NCI-H187 (cell line): ENCODE data around the gene ECI2.
A peak's percentile ranks its signal among the peaks of the same experiment; 100 is the strongest.
"Not testable (repeated sequence)": the region's sequence is repeated elsewhere in the genome, so short reads cannot be mapped to it uniquely, and the experiment has no call there.

Source experiments
- DNase-seq, 2 experiments: peaks; one replicate each; lab custom pipeline; 2025; lab: John Stamatoyannopoulos, UW

Gene ECI2

DNA sequence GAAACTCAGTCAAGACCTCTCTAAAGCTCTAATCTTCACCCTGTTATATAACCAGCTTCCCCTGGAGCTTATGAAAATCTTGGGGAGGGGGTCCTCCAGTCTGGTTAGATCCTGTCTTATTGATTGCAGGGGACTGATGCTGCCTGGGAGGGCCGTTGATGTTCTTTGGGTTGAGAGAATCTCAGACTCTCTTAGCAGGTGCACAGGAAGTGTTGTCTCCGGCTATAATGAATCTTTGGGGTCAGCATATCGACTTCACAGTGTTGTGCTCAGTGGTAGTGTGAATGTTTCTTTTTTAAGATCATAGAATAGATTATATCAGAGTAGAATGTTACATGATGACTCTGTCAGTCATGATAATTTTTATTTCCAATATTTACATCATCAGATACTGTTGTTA lies 2.8 kb upstream of the ECI2 start:
- no peak for DNase-seq

- DNase-seq, result no peak
Observed at GRCh38 chr6:4136354-4136831, 1.0 kb upstream of the ECI2 start.

- DNase-seq, result peak; percentile 50 to 86
Observed at GRCh38 chr6:4135665-4136353, 434 bp upstream of the ECI2 start.

- no peak for DNase-seq
Observed at GRCh38 chr6:4133941-4134838, 1.2 kb downstream of the ECI2 start.

- no peak for DNase-seq
Observed at GRCh38 chr6:4130357-4130987, 4.9 kb downstream of the ECI2 start.

DNA sequence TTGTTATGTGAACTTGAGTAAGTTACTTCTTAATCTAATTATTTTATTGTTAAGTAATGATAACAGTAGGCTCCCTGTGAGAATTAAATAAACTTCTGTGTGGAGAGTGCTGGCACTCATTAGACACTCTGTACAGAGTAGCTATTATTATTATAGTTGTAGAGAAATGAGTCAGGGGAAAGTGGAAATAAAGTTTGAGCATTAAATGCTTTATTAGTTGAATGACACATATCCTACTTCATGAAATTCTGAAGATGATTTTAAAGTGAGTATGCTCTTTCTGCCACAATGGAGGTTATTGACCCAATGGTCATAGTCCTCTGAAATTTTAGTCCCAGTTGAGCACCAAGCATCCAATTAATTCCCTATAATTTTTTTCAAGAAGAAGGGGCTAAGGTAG lies 5.9 kb downstream of the ECI2 start:
- DNase-seq, result no peak

DNA sequence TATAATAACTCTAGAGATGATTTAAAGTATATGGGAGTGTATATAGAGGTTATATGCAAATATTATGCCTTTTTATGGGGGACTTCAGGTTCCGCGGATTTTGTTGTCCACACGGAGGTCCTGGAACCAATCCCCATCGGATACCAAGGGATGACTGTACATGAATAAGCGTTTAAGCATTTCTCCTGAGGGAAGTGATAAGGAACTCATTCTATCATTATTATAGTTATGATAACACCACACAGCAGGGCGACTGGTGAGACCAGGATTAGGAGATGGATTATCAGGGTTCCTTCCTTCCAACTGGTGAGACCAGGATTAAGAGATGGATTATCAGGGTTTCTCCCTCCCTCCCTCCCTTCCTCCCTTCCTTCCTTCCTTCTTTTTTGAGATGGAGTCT lies 6.6 kb downstream of the ECI2 start:
- DNase-seq, result no peak

- DNase-seq, result no peak
Observed at GRCh38 chr6:4128072-4128471, 7.3 kb downstream of the ECI2 start.

GRCh38 chr6:4125933-4126864 lies 9.2 kb downstream of the ECI2 start:
- DNase-seq, result no peak

DNA sequence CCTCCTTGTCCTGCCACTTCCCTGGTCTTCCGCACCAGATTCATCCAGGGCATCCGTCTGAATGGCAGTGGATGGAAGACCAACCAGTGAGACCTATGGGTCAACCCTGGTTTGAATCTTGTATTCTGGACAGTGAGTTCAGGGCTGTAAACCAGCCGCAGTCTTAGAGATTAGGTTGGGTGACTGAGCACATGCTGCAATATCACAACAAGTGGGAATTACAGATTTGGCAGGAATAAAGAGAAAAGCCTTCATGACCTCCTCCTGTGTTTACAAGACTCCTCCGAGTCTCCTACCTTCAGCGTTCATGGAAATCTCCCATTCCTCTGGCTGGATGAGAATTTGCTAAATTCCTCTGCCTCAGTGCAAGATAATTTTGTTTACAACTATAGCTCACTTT lies 9.9 kb downstream of the ECI2 start:
- no peak for DNase-seq

GRCh38 chr6:4124351-4124750 lies 11.0 kb downstream of the ECI2 start:
- DNase-seq, result no peak

DNA sequence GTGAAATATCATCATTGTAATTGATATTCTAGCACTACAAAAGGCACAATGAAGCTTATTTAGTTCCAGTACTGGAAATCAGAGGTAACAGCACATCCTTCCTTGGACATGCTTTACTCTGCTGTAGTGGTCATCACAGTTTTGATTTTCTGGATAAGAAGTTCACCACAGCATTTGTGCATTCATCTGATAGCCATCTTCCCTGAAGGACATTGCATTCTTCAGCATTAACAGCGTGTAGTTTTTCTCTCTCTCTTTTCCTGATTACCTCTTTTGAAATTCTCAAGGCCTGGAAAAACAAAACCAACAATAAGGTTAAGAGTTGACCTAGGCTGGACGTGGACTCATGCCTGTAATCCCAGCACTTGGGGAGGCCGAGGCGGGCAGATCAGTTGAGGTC lies 19.6 kb downstream of the ECI2 start:
- DNase-seq, result no peak

- DNase-seq, result no peak
Observed at GRCh38 chr6:4114123-4114522, 21.3 kb downstream of the ECI2 start.

DNA sequence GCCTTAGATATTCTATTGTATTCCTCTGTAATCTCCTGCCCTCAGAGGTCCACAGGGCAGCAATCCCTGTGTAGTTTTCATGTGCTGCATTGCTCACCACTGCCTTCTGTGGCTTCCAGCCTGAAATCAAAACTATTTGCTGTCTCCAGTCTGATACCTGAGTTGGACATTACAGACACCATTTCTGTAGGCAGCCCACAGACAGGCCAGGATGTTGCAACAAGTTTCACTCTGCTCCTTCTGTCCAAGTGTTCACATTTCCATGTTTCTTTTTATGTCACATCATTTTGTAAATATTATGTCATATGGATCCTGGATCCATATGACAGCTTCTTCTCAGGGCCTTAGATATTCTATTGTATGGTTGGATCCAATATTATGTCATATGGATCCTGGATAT lies 21.7 kb downstream of the ECI2 start:
- no peak for DNase-seq

DNA sequence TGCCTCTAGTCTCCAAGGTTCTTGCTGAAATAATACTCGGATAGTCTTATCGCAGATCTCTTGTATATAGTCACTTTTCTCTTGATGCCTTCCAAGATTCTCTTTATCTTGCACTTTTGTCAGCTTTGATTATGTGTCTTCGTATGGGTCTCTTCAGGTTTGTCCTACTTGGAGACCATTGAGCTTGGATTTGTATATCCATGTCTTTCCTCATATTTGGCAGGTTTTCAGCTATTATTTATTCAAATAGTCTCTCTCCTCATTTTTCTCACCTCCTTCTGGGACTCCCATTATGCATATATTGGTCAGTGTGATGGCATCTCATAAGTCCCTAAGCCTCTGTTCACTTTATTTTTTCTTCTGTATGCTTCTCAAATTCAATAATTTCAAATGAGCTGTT lies 23.0 kb downstream of the ECI2 start:
- no peak for DNase-seq

- DNase-seq, result not testable (repeated sequence)
Observed at GRCh38 chr6:4109363-4109815, 26.0 kb downstream of the ECI2 start.

GRCh38 chr6:4108561-4109093 lies 26.7 kb downstream of the ECI2 start:
- DNase-seq, result no peak

GRCh38 chr6:4107873-4108272 lies 27.5 kb downstream of the ECI2 start:
- no peak for DNase-seq

DNA sequence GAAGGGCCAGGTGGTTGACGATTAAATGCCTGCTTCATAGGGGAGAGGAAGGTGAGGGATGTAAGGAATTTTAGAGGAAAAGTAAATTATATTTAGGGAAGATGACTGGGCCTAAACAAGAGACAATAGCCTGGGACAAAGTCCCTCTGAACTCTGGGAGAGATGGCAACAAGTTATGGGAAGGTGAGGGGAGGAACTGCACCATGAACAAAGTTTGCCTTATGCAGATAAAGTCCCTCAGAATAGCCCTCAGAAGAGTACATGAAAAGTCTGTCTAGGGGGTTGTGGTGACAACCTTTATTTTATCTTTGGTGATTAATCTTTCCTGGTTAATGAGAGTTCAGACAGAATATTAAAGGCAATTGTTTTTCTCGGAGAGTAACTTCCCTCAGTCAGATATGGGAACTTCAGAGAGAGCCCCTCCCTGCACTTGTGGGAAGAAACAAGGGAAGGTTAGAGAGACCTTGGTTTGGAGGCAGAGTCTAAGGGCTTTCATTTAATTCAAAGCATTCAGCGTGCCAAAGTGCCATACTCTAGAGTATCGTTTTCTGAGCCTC lies 29.3 kb downstream of the ECI2 start:
- no peak for DNase-seq

GRCh38 chr6:4103929-4104328 lies 31.4 kb downstream of the ECI2 start:
- no peak for DNase-seq

DNA sequence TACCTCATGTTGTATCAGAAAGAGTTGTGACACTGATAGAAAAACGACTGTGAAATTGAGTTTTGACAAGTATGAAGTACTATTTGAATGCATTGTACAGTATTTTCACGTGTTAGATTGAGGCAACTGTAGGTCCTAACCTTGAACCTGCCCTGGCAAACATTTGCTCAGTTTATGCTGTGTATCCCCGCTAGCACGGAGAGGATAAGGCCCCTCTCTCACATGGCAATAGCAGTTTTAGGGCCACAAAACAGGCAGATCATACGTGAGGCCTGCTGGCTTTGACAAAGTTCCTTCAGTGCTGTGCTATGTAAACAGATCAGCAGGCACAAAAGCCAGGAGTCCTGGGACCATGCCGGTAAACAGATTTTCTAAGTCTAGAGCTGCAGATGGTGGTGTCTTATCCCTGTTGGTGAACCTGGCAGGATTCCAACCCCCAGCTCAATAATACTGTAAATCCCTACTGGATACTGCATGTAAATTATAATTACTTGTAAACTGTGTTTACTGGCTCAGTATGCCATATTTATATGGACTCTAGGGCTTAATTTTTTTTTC lies 32.6 kb downstream of the ECI2 start:
- DNase-seq, result no peak
